HepG2 (cell line): ENCODE measurements around the gene PSKH1. TPM values are rescaled to one million over a fixed set of nuclear protein-coding genes. Genes with fewer than 3 reads are reported as not detected.

Experiments
- CENPBD1 ChIP-seq: sonication (generic); formaldehyde crosslinking; IDR thresholded peaks from 2 replicates; pipeline ENCODE4 v1.8.0; 2022; ENCODE audit warnings: missing genetic modification reagents, low read depth, mild to moderate bottlenecking, borderline replicate concordance
- FOXO4 ChIP-seq: sonication (generic); formaldehyde crosslinking; conservative IDR thresholded peaks from 2 replicates; pipeline ENCODE4 v1.8.1; 2023; ENCODE audit warnings: missing genetic modification reagents
- GATA4 ChIP-seq: sonication (generic); IDR thresholded peaks from 2 replicates; pipeline ENCODE4 v1.6.1; 2016; ENCODE audit warnings: antibody characterized with exemption, low read depth, borderline replicate concordance
- GPN1 ChIP-seq: sonication (generic); formaldehyde crosslinking; IDR thresholded peaks from 2 replicates; pipeline ENCODE4 v1.5.1; 2020; ENCODE audit warnings: missing genetic modification reagents, borderline replicate concordance
- JUN ChIP-seq: sonication (generic); formaldehyde crosslinking; IDR thresholded peaks from 2 replicates; pipeline ENCODE4 v1.4.0; 2020; ENCODE audit warnings: mild to moderate bottlenecking, missing genetic modification reagents
- KAT7 ChIP-seq: IDR thresholded peaks from 2 replicates; pipeline ENCODE4 v1.6.1; 2018; ENCODE audit warnings: borderline replicate concordance, missing compliant biosample characterization
- LBX2 ChIP-seq: sonication (generic); formaldehyde crosslinking; IDR thresholded peaks from 2 replicates; pipeline ENCODE4 v1.5.0; 2020; ENCODE audit warnings: missing genetic modification reagents, mild to moderate bottlenecking, borderline replicate concordance
- NFKB2 ChIP-seq: sonication (generic); formaldehyde crosslinking; IDR thresholded peaks from 2 replicates; pipeline ENCODE4 v1.4.0; 2020; ENCODE audit warnings: missing genetic modification reagents, borderline replicate concordance
- PAWR ChIP-seq: sonication (generic); formaldehyde crosslinking; IDR thresholded peaks from 2 replicates; pipeline ENCODE4 v1.4.0; 2020; ENCODE audit warnings: missing genetic modification reagents, mild to moderate bottlenecking, borderline replicate concordance
- RXRA ChIP-seq: sonication (generic); formaldehyde crosslinking; IDR thresholded peaks from 2 replicates; pipeline ENCODE4 v1.5.1; 2020; ENCODE audit warnings: missing genetic modification reagents
- SMAD9 ChIP-seq: sonication (generic); formaldehyde crosslinking; IDR thresholded peaks from 2 replicates; pipeline ENCODE4 v1.5.1; 2020; ENCODE audit warnings: mild to moderate bottlenecking, missing genetic modification reagents
- TBP ChIP-seq: sonication (generic); formaldehyde crosslinking; IDR thresholded peaks from 2 replicates; pipeline ENCODE4 v1.5.0; 2020; ENCODE audit warnings: missing genetic modification reagents
- TERF1 ChIP-seq: sonication (generic); formaldehyde crosslinking; IDR thresholded peaks from 2 replicates; pipeline ENCODE4 v1.8.0; 2022; ENCODE audit warnings: mild to moderate bottlenecking, missing genetic modification reagents, moderate library complexity
- YY1 ChIP-seq: IDR thresholded peaks from 2 replicates; pipeline ENCODE4 v1.6.1; 2011; ENCODE audit warnings: low read length, low read depth, moderate library complexity, mild to moderate bottlenecking; ENCODE audit not compliant: insufficient read depth, insufficient replicate concordance
- ZFX ChIP-seq: sonication (generic); formaldehyde crosslinking; IDR thresholded peaks from 2 replicates; pipeline ENCODE4 v1.4.0; 2020; ENCODE audit warnings: mild to moderate bottlenecking, low read depth, missing genetic modification reagents, moderate library complexity
- ZMAT3 ChIP-seq: sonication (generic); formaldehyde crosslinking; conservative IDR thresholded peaks from 2 replicates; pipeline ENCODE4 v1.7.0; 2021; ENCODE audit warnings: missing genetic modification reagents
- ZNF432 ChIP-seq: sonication (generic); formaldehyde crosslinking; IDR thresholded peaks from 2 replicates; pipeline ENCODE4 v1.5.0; 2020; ENCODE audit warnings: missing genetic modification reagents, mild to moderate bottlenecking, borderline replicate concordance
- ZNF44 ChIP-seq: sonication (generic); formaldehyde crosslinking; IDR thresholded peaks from 2 replicates; pipeline ENCODE4 v1.5.1; 2020; ENCODE audit warnings: mild to moderate bottlenecking, missing genetic modification reagents
- ZNF607 ChIP-seq: sonication (generic); formaldehyde crosslinking; IDR thresholded peaks from 2 replicates; pipeline ENCODE4 v1.5.1; 2020; ENCODE audit warnings: missing genetic modification reagents, mild to moderate bottlenecking, borderline replicate concordance
- ZNF740 ChIP-seq: sonication (generic); formaldehyde crosslinking; IDR thresholded peaks from 2 replicates; pipeline ENCODE4 v1.4.0; 2020; ENCODE audit warnings: missing genetic modification reagents
- ZNF777 ChIP-seq: sonication (generic); formaldehyde crosslinking; IDR thresholded peaks from 2 replicates; pipeline ENCODE4 v1.4.0; 2020; ENCODE audit warnings: missing genetic modification reagents
- ZNF839 ChIP-seq: sonication (generic); formaldehyde crosslinking; IDR thresholded peaks from 2 replicates; pipeline ENCODE4 v1.4.0; 2020; ENCODE audit warnings: missing genetic modification reagents, mild to moderate bottlenecking, borderline replicate concordance
- ZSCAN12 ChIP-seq: sonication (generic); formaldehyde crosslinking; IDR thresholded peaks from 2 replicates; pipeline ENCODE4 v1.9.0; 2021; ENCODE audit warnings: mild to moderate bottlenecking, missing genetic modification reagents
- ZSCAN21 ChIP-seq: sonication (generic); formaldehyde crosslinking; IDR thresholded peaks from 2 replicates; pipeline ENCODE4 v1.8.0; 2022; ENCODE audit warnings: mild to moderate bottlenecking, missing genetic modification reagents, moderate library complexity, borderline replicate concordance
- polyA plus RNA-seq, 8 experiments: library from polyadenylated mRNA; depleted of rRNA in 3 of 8; stranded (reverse) in 7 of 8; unstranded in 1 of 8; fragments of >200 nt; fragmentation: Illumina TruSeq in 4 of 8; extraction: Trizol in 4 of 8; gene quantifications; 2 replicates each; pipeline versions ENCODE4 v1.2.1 to v1.2.3, GENCODE V29; 2011 to 2016; ENCODE audit warnings: low read depth in 4 of 8, missing spikeins in 1 of 8, mixed read lengths in 1 of 8; ENCODE audit not compliant: insufficient read depth in 1 of 8
- total RNA-seq, 5 experiments: library from RNA; depleted of rRNA; stranded (reverse); fragments of >200 nt; fragmentation: Illumina TruSeq; extraction: Trizol; gene quantifications; 2 replicates each; pipeline ENCODE4 v1.2.3, GENCODE V29; 2016; ENCODE audit warnings: low read depth in 1 of 5
- TF ChIP-seq, protein P1 (sequence below): sonication (generic); formaldehyde crosslinking; IDR thresholded peaks from 2 replicates; pipeline ENCODE4 v1.5.0; 2020; ENCODE audit warnings: missing genetic modification reagents, mild to moderate bottlenecking, borderline replicate concordance

PSKH1 gene
- total and polyA plus RNA-seq, 2 of the 13 experiments (the other 11 are each of a cell fraction or from before 2014, with no cell fraction given) = 8.4 to 19.1 TPM

DNA sequence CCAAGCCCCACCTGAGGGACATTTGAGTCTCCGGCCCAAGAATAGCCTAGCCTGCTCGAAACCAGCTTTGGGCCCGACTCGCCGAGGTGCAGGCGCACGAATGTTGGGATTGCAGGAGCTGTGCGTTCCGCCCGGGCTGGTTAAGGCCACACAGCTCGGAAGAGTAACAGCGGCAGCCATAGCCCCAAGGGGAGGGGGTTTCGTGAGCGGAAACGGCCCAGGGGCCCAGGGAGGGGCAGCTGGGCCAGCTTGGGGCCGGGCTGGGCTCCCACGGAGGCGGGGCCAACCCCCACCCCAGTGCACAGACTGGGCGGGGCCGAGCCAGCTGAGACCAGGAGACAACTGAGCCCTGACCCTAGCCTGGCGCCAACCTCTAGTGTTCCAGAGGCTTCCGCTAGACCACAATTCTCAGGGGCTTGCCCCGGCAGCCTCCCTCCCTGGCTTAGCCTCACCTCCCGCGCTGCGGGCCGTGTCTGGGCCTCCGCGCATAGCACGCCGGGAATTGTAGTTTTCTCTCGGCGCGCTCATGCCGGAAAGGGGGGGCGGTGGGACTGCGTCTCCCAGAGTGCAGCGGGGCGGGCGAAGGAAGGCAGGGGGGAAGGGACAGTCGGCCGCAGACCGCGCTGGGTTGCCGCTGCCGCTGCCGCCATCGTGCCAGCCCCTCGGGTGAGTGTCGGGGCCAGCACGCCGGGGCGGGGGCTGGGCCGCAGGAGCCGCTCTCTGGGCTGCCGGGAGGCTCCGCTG lies 46.6 kb upstream of the PSKH1 start, which contains the start of gene NUTF2 (continued):
- TF ChIP-seq YY1 (peak; percentile 90), ZNF44 (CRISPR knock-in tag) (peak; percentile 67; the same call in 1 of the 2 replicates), CENPBD1 (no peak), ZMAT3 (CRISPR knock-in tag) (peak; percentile 94), JUN (CRISPR knock-in tag) (no peak), SMAD9 (CRISPR knock-in tag) (peak; percentile 36), NFKB2 (peak; percentile 38; the same call in 1 of the 2 replicates), LBX2 (CRISPR knock-in tag) (0 out of 2 replicates have a peak, but pooled peaks have one; percentile 32), ZSCAN12 (CRISPR knock-in tag) (no peak), GPN1 (CRISPR knock-in tag) (no peak), GATA4 (peak; percentile 75), ZNF432 (CRISPR knock-in tag) (no peak), PAWR (0 out of 2 replicates have a peak, but pooled peaks have one; percentile 41), ZSCAN21 (CRISPR knock-in tag) (peak; percentile 44; the same call in 1 of the 2 replicates), ZNF839 (CRISPR knock-in tag) (peak; percentile 70; the same call in 1 of the 2 replicates), ZNF607 (CRISPR knock-in tag) (peak; percentile 87), TERF1 (CRISPR knock-in tag) (no peak), ZNF777 (CRISPR knock-in tag) (no peak; the same call in 1 of the 2 replicates), ZFX (peak; percentile 97), RXRA (CRISPR knock-in tag) (peak; percentile 95), KAT7 (CRISPR knock-in tag) (peak; percentile 86; the same call in 1 of the 2 replicates), ZNF740 (peak; percentile 97), FOXO4 (CRISPR knock-in tag) (no peak), TBP (CRISPR knock-in tag) (peak; percentile 30)
- TF ChIP-seq, protein P1, sequence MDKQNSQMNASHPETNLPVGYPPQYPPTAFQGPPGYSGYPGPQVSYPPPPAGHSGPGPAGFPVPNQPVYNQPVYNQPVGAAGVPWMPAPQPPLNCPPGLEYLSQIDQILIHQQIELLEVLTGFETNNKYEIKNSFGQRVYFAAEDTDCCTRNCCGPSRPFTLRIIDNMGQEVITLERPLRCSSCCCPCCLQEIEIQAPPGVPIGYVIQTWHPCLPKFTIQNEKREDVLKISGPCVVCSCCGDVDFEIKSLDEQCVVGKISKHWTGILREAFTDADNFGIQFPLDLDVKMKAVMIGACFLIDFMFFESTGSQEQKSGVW = no peak
